ENCODE results near the gene TMEM232. TPM values are rescaled to one million over a fixed set of nuclear protein-coding genes. Genes with fewer than 3 reads are reported as not detected.

TMEM232 gene
- total and polyA plus RNA-seq, 9 of the 15 experiments (the other 6 are each of a cell fraction or from before 2014, with no cell fraction given), result 0.09 to 2.2 (median 0.41) TPM

DNA sequence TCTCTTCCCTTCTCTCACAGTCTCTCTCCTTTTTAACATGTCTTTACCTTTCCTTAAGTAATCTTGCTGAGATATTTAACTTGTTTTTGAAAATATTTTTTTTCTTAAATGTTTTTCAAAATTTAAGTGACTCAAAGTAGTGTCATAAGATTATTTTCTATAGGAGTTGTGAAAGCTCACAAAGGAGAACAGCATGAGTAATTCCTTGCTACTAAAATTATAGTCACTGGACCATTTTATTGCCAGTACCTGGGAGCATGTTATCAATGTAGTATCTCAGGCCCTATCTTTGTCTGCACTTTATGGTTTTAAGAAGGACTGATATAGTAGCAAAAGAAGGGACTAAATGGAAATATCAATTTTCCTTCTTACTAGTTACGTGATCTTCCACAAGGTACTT lies 181.9 kb downstream of the TMEM232 start:
- H3K27me3 ChIP-seq (ENCODE audit: control insufficient read depth in 2 of 2, insufficient read depth in 2 of 2, low read length in 2 of 2), result no peaks in the 10 kb centered on the region
- no peak overlapping the region for H2AFZ ChIP-seq (ENCODE audit: low read depth, low read length)
- ChIA-PET CTCF (ENCODE audit: low intra/inter-chr PET ratio) (no interaction called here), POLR2A (interaction anchor here (0.6 kb wide), 1 partner anchor 121 kb away, joined by 3 read pairs; no protein-coding TSS in a partner anchor)
- in situ Hi-C loops (cut with MboI), result no loop called here
- no peak overlapping the region for H3K27ac ChIP-seq (ENCODE audit: extremely low read depth, low read depth, low read length)
- TF ChIP-seq ZNF77 (CRISPR knock-in tag; IDR thresholded peaks at IDR 0.05) (no peak), SETDB1 (IDR thresholded peaks at IDR 0.05; ENCODE audit: low read length) (no peak), ATF7 (IDR thresholded peaks at IDR 0.05) (no peak), SMAD3 (CRISPR knock-in tag; conservative IDR thresholded peaks at IDR 0.05) (no peak), CBX3 (IDR thresholded peaks at IDR 0.05; ENCODE audit: borderline replicate concordance in 1 of 2, low read length in 2 of 2) (no peak), EWSR1 (IDR thresholded peaks at IDR 0.05; ENCODE audit: borderline replicate concordance, low read depth, partially characterized antibody) (no peak), LARP7 (IDR thresholded peaks at IDR 0.05) (no peak), ZNF766 (CRISPR knock-in tag; conservative IDR thresholded peaks at IDR 0.05) (no peak), IFI16 (CRISPR knock-in tag; IDR thresholded peaks at IDR 0.05) (no peak), KLF16 (IDR thresholded peaks at IDR 0.05) (no peak), HNRNPH1 (optimal IDR thresholded peaks at IDR 0.05; ENCODE audit: low read depth, low read length) (no peak), MECOM (CRISPR knock-in tag; IDR thresholded peaks at IDR 0.05) (no peak)
- H3K9ac ChIP-seq (ENCODE audit: insufficient read depth in 1 of 2, low read depth in 2 of 2, low read length in 2 of 2), result no peak overlapping the region
- H3K9me3 ChIP-seq (replicated peaks; ENCODE audit: control insufficient read depth, insufficient read depth, low read depth, low read length), result no peaks in the 10 kb centered on the region
- intact Hi-C loops (cut with micrococcal nuclease), result no loop called here
- H4K20me1 ChIP-seq (replicated peaks; ENCODE audit: control insufficient read depth, insufficient read depth, low read length), result no peaks in the 10 kb centered on the region
- no peaks in the 10 kb centered on the region for H3K36me3 ChIP-seq (ENCODE audit: control insufficient read depth, insufficient read depth, low read length)
- H3K4me3 ChIP-seq, result no peak overlapping the region
- FAIRE-seq, result no peak
- H3K9me1 ChIP-seq (ENCODE audit: control insufficient read depth, insufficient read depth, low read length), result no peaks in the 10 kb centered on the region
- H3K79me2 ChIP-seq (ENCODE audit: control insufficient read depth, insufficient read depth, low read length), result no peaks in the 10 kb centered on the region
- BruUV-seq (replicated peaks), result no TSS peak
- no peak for DNase-seq (ENCODE audit: extremely low read depth in 1 of 4, low spot score in 3 of 4)
- ATAC-seq, result no peak
- H3K4me1 ChIP-seq (replicated peaks in 1 of 2; ENCODE audit: control insufficient read depth in 2 of 2, insufficient read depth in 2 of 2, low read length in 2 of 2), result no peaks in the 10 kb centered on the region
- WGBS (ENCODE audit: insufficient coverage, low coverage, missing lambda C conversion rate), result 13% methylated on average over 1 of the region's 1 CpG
- no peak overlapping the region for H3K4me2 ChIP-seq (ENCODE audit: insufficient read depth, low read length)
